OCI-LY1 (cell line): Measurements from ENCODE around the gene CACNA1I.

Source experiments
- CTCF ChIP-seq: fragments of 200-600 bp; sonication (generic), shearing (Covaris generic); IDR thresholded peaks from 2 replicates; pipeline ENCODE4 v1.5.1; 2017; ENCODE audit warnings: mild to moderate bottlenecking, antibody characterized with exemption, low read length, moderate library complexity, mixed read lengths
- EZH2 ChIP-seq: fragments of 200-600 bp; sonication (generic), shearing (Covaris generic); IDR thresholded peaks from 2 replicates; pipeline ENCODE4 v1.8.0; 2017; ENCODE audit warnings: borderline replicate concordance, mixed run types, mild to moderate bottlenecking, antibody characterized with exemption, low read length, moderate library complexity, mixed read lengths

- TF ChIP-seq EZH2, result no peak
- no peak for TF ChIP-seq CTCF
These were observed 42.4 kb upstream of the CACNA1I start for GRCh38 chr22:39528080-39528661.
